DMS153 (cell line): ENCODE measurements around the gene IFITM2.

Source experiments
- DNase-seq: peaks from one replicate; lab custom pipeline; 2025; lab: John Stamatoyannopoulos, UW

The IFITM2 gene

DNA sequence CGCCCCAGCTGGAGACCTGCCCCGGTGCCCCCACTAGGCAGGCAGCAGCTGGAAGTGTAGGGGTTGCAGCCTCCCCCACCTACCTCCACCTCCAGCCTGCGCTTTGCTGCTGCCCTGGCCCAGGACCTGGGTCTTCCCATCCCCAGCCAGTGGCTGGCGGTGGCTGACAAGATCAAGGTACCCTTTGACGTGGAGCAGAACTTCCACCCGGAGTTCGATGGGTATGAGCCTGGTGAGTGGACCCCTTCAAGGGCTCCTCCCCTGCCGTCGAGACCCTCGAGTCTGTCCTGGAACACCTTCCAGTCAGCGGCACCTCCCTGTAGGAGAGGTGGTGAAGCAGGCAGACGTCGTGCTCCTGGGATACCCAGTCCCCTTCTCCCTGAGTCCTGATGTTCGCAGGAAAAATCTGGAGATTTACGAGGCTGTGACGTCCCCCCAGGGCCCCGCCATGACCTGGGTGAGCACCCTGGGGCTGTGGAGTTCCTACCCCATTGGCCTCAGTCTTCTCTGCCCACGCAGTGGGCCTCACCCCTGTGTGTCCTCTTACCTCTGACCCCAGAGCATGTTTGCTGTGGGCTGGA is 14.3 kb upstream of the IFITM2 start:
- DNase-seq = no peak

DNA sequence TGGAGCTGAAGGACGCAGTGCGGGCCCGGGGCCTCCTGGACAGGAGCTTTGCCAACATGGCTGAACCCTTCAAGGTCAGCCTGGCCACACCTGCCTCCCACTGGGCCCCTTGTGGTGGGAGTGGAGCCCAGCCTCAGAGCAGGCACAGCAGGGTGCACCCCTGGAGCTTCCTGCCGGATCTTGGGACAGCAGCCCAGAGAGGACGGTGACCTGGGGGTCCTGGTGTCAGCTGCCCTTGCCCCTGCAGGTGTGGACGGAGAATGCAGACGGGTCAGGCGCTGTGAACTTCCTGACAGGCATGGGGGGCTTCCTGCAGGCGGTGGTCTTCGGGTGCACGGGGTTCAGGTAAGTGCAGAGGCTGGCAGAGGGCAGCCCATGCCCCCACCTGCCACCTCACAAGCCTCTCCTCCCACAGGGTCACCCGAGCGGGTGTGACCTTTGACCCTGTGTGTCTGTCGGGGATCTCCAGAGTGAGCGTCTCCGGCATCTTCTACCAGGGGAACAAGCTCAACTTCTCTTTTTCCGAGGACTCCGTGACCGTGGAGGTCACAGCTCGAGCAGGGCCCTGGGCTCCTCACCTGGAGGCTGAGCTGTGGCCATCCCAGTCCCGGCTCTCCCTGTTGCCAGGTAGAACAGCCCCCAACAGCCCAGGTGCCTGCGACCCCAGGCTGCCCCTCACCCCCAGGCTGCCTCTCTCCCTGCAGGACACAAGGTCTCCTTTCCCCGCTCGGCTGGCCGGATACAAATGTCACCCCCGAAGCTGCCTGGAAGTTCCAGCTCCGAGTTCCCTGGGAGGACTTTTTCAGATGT is 13.6 kb upstream of the IFITM2 start:
- no peak for DNase-seq

DNA sequence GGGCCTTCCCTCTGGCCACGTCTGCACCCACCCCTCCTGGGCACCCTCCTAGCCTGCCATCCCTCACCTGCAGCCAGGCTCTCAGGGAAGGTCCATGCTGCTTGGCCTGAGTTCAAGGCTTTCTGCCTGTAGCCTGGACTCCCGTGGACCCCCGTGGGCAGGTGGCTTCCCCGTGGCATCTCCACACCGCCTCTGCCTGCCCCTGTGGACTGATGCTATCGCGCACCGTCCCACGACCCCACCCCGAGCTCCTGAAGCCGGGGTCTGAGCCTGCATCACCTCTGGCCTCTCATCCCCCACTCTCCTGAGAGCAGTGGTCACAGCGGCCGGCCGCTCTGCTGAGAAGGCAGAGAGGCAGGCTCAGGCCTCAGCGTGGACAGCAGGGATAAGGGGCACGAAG is 12.8 kb upstream of the IFITM2 start:
- DNase-seq = no peak

DNA sequence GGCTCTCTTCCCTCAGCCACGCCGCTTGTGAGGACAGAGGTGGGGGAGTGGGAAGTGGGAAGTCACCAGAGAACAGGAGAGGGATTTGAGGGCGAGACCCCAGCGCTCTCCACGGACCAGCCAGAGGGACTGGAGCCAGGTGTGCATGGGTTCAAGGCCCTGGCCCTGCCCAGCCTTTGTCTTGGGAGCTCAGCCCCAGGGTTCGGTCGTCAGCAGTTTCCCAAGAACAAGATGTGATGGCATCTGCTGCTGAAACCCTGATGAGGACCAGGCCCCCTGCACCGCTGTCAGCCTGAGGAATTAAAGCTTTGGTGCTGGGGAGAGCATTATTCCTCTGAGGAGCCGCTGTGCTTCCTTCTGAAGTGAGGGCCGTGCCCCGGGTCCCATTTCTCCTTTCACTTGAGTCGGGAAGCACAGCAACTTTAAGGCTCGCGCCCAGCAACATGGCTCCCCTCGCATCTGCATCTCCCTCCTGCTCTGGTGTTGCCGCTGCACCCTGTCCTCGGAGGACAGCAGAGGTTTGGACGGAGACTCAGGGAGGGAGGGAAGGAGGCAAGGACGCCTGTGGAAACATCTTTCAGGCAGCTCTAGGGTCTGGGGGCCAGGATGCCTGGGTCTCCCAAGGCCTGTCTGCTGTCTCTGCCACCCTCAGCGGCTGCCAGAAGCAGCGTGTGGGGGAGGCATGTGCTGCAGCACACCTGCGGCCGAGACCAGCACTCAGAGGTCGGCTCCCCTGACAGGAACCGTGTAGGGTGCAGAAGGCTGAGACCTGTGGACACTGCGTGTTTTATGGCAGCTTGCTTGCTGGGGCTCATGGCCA is 12.1 kb upstream of the IFITM2 start:
- no peak for DNase-seq

DNA sequence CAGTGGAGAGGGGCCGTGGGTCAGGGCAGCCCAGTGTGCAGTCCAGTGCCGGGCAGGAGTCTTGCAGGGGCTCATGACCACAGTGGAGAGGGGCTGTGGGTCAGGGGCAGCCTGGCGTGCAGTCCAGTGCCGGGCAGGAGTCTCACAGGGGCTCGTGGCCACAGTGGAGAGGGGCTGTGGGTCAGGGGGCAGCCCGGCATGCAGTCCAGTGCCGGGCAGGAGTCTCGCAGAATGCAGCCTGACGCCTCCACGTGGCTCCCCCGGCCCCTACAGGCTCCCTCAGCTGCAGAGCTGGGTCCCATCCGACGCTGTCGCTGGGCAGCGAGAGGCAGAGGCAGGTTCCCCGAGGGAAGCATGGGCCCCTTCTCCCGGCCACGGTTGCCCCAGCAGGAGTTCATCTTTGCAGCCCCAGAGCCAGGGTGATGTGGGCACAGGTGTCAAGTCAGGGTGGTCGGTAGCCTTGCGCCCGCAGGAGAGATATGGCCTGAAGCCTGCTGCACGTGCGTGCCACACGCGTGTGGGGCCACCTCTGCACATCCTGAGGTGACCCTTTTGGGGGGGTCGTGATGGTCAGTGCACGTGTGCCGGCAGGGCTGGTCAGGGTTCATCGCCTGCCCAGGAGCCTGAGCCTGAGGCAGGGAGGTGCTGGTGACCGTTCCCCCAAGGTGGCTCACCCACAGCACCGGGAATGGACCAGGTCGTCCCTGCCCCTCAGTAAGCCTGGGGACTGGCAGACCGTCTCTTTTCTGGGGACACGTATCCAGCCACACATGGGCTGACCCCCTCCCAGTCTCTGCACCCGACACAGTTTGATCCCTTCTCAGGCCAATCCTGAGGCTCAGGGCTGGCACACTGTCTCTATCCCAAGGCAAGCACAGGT is 11.2 kb upstream of the IFITM2 start:
- no peak for DNase-seq

DNA sequence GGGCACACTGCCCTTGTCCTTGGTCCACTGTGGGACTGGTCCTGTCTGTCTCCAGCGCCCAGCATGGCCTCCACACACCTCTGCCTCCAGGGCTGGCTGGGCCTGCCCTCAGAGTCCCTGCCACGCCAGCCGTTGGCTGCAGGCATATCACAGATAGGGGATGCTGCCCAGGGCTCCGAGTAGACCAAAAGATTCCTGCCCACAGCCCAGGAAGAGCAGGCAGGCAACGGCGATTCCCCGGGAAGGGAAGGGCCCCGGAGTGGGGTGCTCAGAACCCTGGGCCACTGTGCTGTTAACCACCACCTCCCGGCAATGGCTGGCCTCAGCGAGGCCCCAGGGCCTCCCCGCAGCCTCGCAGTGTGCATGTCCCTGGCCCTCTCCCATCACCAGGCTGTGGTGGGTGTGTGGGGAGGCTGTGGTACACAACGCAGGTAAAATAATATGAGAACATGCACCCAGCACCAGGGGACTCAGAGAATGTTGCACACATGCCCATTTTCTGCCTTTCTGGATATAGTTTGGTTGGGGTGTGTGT is 10.5 kb upstream of the IFITM2 start:
- no peak for DNase-seq

DNA sequence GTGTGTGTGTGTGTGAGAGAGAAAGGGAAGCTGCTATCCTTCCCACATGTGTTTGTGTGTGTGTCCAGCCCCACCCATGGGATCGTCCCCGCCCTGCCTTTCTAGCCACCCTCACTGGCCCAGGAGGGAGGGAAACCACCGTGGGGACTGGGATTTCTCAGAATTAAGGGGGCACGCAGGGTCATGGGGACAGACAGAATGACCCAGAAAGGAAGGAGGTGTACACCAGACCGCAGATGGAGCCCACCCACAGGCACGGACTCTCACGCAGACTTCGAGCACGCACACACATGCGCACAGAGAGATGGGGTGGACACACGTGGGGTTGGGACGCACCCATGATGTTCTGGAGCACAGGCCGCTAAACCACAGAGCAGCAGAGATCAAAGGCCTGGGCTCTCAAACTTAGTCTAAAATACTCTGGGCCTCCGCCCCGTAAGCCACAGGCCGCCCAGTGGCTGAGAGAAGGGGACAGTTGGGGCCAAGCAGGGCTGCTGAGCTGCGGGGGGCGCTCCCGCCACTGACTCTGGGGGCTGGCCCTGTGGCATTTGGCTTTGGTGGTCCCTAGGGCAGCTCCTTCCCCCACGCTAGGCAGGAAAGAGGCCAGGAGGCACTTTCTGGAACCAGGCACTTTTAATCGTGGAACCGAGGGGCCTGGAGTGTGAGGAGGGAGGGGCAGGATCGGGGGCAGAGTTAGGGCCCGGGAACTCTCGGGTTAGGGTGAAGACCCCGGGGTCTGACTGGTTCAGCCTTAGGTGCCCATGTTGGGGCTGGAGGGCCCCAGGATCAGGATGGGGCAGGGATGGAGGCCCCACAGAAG is 9.8 kb upstream of the IFITM2 start:
- no peak for DNase-seq

DNA sequence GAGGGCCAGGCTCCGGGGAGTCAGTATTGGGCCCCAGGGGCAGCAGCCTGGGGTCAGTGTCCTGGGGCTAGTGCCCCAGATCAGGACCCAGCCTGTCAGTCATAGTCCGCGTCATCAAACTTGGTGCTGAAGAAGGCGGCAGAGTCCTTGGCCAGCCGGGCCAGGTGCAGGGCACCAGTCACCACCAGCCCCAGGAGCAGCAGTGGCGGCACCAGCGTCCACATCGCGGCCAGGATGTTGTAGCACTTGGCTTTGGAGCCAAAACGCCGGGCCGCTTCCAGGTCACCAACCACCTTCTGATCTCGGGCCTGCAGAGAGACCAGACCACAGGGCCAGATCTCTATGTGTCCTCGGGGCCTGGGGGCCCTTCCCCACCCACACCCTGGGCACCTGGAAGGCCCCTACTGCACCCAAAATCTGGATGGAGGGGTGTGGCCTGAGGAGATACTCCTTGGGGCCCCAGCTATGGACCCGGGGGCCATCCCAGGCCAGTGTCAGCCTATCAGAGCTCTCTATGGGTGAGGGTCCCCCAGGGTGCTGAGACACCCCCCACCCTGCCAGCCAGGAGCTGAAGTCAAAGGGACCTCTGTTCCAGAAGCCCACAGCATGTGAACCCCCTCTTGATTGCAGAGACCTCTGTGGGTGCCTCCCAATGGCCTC is 9.1 kb upstream of the IFITM2 start:
- DNase-seq = no peak

DNA sequence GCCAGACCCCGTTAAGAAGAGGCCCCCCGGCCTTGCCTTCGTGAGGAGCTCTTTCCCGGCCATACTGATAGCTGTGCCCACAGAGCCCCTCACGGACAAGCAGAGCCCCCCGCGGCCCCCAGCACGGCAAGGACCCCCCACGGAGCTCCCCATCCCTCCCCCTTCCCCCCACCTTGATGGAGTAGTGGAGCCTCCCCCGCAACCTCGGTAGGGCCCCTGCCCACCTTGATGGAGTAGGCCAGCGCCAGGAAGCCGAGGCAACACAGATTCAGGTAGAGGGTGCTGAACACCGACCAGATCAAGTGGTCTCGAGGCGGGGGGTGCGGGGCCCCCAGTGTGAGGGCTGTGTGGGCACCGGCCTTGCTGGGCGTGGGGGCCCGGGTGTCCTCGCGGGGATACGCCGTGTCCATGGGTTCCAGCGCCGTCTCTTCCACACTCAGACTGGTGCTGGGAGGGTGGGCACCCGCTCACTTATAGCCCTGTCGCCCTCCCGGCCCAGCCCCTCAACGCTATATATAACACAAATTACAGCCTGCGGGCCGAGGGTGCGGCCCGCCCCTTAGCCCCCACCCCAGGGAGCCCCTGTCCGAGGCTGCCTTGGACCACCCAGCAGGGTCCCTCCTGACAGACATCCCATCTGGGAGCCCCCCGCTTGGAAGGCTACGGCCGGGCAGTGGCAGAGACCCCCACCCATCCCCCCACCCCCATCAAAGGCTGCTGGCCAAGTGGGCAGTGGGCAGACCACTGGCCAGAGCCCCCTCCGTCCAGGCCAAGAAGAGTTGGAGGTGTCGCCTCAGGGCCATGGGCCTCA is 8.3 kb upstream of the IFITM2 start, which contains the start of gene IFITM5:
IFITM5 (minus strand) TSS at position 446 of the 811 bp plus-strand sequence; CDS start at position 410, 36 bp downstream.
- DNase-seq = no peak

DNA sequence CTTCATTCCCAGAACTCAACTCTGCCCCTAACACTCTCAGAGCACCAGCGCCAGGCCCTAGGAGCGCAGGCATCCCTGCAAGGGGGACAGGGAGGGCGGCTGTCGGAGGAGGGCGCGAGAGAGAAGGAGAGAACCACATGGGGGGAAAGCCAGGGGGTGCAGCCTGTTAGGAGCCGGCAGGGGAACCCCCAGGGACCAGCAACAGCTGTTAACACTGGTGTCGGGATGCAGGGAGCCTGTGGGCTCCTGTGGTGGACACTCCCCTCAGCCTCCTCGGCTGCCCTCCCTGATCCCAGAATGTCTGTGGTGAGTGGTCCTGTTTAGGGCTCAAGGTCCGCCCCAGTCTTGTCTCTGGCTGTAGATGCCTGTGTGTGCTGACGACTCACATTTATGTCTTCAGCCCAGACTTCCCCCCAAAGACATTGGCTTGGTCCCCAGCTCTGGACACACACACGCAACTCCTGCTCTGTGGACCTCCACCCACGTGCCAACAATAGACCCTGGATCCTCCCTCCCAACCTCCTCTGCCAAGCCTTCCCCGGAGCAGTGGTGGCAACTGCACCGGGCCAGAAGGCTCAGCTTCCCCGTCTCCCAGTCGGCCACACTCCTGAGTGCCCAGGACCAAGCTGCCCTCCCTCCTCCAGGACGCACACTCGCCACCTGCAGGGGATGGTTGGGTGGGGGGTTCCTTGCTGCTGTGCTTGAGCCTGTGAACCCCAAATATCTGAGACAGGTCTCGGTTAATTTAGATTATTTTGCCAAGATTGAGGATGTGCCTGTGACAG is 7.5 kb upstream of the IFITM2 start:
- DNase-seq = no peak

DNA sequence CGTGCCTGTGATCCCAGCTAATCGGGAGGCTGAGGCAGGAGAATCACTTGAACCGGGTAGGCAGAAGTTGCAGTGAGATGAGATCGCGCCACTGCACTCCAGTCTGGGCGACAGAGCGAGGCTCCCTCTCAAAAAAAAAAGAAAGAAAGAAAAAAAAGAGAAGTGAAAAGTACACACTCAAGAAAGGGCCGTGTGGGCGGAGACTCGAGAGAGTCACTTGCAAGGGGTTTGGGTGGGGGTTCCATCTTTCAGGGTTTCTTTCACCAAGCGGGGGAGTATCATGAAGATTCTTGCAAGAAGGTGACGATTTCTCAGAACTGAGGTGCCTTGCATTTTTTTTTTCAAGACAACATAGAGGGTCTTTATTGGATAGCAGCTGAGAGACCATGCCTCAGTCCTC is 4.3 kb upstream of the IFITM2 start:
- no peak for DNase-seq

DNA sequence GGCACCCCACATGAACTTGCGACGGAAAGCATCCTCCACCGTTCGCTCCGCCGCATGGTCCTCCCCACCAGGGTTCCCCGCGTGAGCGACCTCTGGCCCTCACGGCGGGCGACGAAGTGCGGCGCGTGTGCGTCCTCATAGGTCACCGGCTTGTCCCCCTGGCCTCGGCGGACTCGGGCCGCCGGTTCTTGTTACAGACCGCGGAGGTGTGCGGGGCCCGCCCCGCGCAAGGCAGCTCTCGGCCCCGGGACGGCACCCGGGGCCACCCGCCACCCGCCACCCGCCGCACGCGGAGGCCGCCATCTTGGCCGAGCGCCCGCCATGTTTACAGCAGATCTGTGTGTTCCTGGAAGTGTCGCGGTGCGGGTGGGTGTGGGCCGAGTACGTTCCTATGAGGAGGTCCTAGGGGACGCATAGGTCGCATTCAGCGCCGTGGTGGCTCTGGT is 3.5 kb upstream of the IFITM2 start:
- no peak for DNase-seq

DNA sequence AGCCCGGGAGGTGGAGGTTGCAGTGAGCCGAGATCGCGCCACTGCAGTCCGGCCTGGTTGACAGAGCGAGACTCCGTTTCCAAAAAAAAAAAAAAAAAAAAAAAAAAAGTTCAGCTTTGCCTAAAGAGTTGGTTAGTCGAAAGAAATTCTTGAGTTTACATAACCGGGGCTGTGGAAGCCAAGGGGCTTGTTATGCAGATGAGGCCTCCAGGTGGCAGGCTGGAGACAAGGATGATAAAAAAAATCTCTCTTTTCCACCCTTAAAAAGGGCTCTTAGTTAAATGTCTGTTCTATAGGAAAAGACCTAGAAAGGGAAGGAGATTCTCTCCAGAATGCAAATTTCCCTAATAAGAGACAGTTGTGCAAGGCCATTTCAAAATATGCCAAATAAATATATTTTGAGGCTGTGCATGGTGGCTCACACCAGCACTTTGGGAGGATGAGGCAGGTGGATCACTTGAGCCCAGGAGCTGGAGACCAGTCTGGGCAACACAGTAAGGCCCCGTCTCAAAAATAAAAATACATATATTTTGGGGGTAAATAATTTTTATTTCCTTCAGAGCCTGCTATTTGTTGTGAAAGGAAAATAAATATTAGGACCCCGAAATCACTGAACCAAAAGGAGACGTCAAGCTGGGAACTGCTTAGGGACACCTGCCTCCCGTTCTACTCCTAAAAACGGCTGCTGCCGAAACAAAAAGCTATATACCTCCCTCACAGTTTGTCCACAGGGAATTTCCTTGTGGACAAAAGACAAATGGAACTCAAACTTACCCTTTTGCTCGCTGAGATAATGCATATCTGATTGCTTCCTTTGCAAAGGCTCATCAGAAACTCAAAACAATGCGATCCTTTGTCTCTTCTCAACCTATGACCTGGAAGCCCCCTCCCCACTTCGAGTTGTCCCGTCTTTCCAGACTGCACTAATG is 2.4 kb upstream of the IFITM2 start:
- no peak for DNase-seq

DNA sequence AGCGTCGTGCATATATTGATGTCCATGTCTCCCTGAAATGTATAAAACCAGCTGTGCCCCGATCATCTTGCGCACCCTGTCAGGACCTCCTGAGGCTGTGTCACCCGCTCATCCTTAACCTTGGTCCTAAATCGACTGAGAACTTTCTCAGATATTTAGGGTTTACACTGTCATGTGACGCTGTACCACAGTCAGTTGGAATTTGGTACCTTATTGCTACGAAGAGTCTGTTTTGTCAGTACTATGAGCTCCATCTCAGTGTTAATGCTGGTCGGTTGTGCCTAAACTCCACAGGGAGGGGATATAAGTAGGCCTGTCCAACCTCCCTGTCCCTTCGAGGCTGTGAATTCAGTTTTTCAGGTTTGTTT is 1.8 kb upstream of the IFITM2 start:
- no peak for DNase-seq

DNA sequence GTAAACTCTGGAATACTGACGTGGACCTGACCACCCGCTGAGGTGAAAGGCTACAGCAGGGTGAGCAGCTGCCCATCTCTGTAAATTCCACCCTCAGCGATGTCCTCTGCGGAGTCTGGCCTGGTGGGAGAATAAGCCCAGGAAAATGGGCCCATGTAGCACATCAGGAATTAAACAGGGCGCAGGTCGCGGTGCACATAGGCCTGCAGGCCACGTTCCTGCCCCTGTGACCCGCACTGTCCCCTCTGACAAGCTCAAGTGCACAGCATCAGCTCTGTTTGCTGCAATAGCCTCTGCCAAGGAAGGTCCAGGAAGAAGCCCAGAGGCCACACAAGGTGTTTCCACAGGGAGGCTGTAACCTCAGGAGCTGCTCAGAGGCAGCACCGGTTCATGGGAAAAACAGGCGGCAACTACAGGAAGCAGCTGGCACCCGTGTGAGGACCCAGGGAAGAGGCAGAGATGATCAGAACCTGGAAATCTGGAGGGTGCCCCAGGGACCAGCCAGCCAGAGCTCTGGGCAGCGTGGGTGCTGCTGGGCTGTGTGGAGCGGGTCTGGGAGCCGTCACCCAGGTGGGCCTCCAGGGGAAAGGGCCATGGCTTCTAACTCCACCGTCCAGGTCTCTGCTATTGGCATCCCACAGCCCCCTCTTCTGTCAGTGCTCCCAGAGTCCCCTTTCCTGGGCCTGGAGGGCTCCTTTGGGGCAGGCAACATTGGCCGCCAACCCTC is 808 bp upstream of the IFITM2 start:
- DNase-seq = no peak
